IMR-90 (cell line): ENCODE data around the gene RGL1. TPM values are rescaled to one million over a fixed set of nuclear protein-coding genes. Genes with fewer than 3 reads are reported as not detected.
A peak's percentile ranks its signal among the peaks of the same experiment; 100 is the strongest.

ENCODE experiments used
- ATAC-seq: fragments of 200-7000 bp; cut with Tn5 transposase; 2 replicates; pipeline ENCODE4 v1.9.1; 2020; ENCODE audit warnings: low read depth, mild to moderate bottlenecking, moderate library complexity
- BruUV-seq: library from RNA; stranded (reverse); fragments of 400-500 nt; replicated peaks from 2 replicates; lab custom pipeline; 2021; lab: Mats Ljungman, UMichigan
- CTCF ChIA-PET: fragments of 300-600 bp; formaldehyde crosslinking; extraction: SDS; loops from one replicate; lab custom pipeline; 2021; ENCODE audit warnings: antibody characterized with exemption; lab: Yijun Ruan, JAX
- POLR2A ChIA-PET: fragments of 300-600 bp; sonication (Branson Sonifier 250); formaldehyde crosslinking; loops from one replicate; lab custom pipeline; 2022; ENCODE audit warnings: antibody characterized with exemption; ENCODE audit not compliant: unreplicated experiment; lab: Charles Lee
- DNase-seq: peaks from one replicate; pipeline ENCODE4 v3.0.0; 2013
- H2AFZ ChIP-seq: replicated peaks from 2 replicates; pipeline ENCODE3; 2013; ENCODE audit warnings: low read length, mild to moderate bottlenecking; ENCODE audit not compliant: poor library complexity
- H2AK5ac ChIP-seq: 2 replicates; pipeline ENCODE4 v1.6.1; 2013; ENCODE audit warnings: low read depth, low read length, inconsistent platforms
- H2AK9ac ChIP-seq: replicated peaks from 2 replicates; pipeline ENCODE3; 2013; ENCODE audit warnings: mild to moderate bottlenecking, low read depth, low read length, moderate library complexity; ENCODE audit not compliant: poor library complexity
- H2BK120ac ChIP-seq: 2 replicates; pipeline ENCODE4 v1.6.1; 2013; ENCODE audit warnings: low read depth, low read length, inconsistent platforms
- H2BK15ac ChIP-seq: 3 replicates; pipeline ENCODE4 v1.6.1; 2013; ENCODE audit warnings: low read depth, low read length, inconsistent platforms
- H2BK20ac ChIP-seq: 2 replicates; pipeline ENCODE4 v1.6.1; 2013; ENCODE audit warnings: low read depth, mild to moderate bottlenecking, inconsistent platforms, low read length, moderate library complexity
- H2BK5ac ChIP-seq: 2 replicates; pipeline ENCODE4 v1.6.1; 2013; ENCODE audit warnings: mild to moderate bottlenecking, low read depth, low read length, inconsistent platforms; ENCODE audit not compliant: poor library complexity, severe bottlenecking
- H3K14ac ChIP-seq: replicated peaks from 2 replicates; pipeline ENCODE4 v1.6.1; 2013; ENCODE audit warnings: low read depth, low read length, inconsistent platforms
- H3K18ac ChIP-seq: 2 replicates; pipeline ENCODE4 v1.6.1; 2013; ENCODE audit warnings: low read depth, low read length, control low read depth
- H3K23ac ChIP-seq: 2 replicates; pipeline ENCODE4 v1.6.1; 2013; ENCODE audit warnings: low read depth, low read length, inconsistent platforms
- H3K27ac ChIP-seq: 2 replicates; pipeline ENCODE4 v1.5.1; 2013; ENCODE audit warnings: mild to moderate bottlenecking, control low read depth, low read length; ENCODE audit not compliant: insufficient read depth
- H3K27me3 ChIP-seq: 2 replicates; pipeline ENCODE4 v1.6.1; 2013; ENCODE audit warnings: low read length; ENCODE audit not compliant: control insufficient read depth, insufficient read depth
- H3K36me3 ChIP-seq: 2 replicates; pipeline ENCODE4 v1.6.1; 2013; ENCODE audit warnings: low read length, mixed read lengths; ENCODE audit not compliant: control insufficient read depth, insufficient read depth
- H3K4ac ChIP-seq: 2 replicates; pipeline ENCODE4 v1.6.1; 2013; ENCODE audit warnings: low read depth, low read length, inconsistent platforms
- H3K4me1 ChIP-seq: 2 replicates; pipeline ENCODE4 v1.6.1; 2013; ENCODE audit warnings: low read length, mixed read lengths; ENCODE audit not compliant: control insufficient read depth, insufficient read depth
- H3K4me2 ChIP-seq: 2 replicates; pipeline ENCODE4 v1.6.1; 2013; ENCODE audit warnings: low read depth, mild to moderate bottlenecking, control low read depth, low read length, moderate library complexity
- H3K4me3 ChIP-seq: 2 replicates; pipeline ENCODE4 v1.5.1; 2013; ENCODE audit warnings: low read depth, mild to moderate bottlenecking, control low read depth, low read length, moderate library complexity; ENCODE audit not compliant: insufficient read depth
- H3K56ac ChIP-seq: 2 replicates; pipeline ENCODE4 v1.6.1; 2013; ENCODE audit warnings: low read length, inconsistent platforms; ENCODE audit not compliant: insufficient read depth; ENCODE audit errors: extremely low read depth
- H3K79me1 ChIP-seq, 2 experiments: 2 replicates each; pipeline ENCODE4 v1.6.1; 2013; ENCODE audit warnings: low read length in 2 of 2, inconsistent platforms in 1 of 2, low read depth in 1 of 2
- H3K9ac ChIP-seq: 2 replicates; pipeline ENCODE4 v1.6.1; 2013; ENCODE audit warnings: low read depth, low read length, control low read depth
- H3K9me1 ChIP-seq: 2 replicates; pipeline ENCODE4 v1.6.1; 2013; ENCODE audit warnings: low read length, inconsistent platforms; ENCODE audit not compliant: insufficient read depth
- H3K9me3 ChIP-seq: 2 replicates; pipeline ENCODE4 v1.6.1; 2013; ENCODE audit warnings: low read length; ENCODE audit not compliant: control insufficient read depth, insufficient read depth
- H4K20me1 ChIP-seq: 2 replicates; pipeline ENCODE4 v1.6.1; 2013; ENCODE audit warnings: low read length, inconsistent platforms; ENCODE audit not compliant: insufficient read depth
- H4K5ac ChIP-seq: 2 replicates; pipeline ENCODE4 v1.6.1; 2013; ENCODE audit warnings: mild to moderate bottlenecking, low read depth, low read length, control low read depth
- H4K8ac ChIP-seq, 2 experiments: 2 replicates each; pipeline ENCODE4 v1.6.1; 2013; ENCODE audit warnings: low read depth in 2 of 2, low read length in 2 of 2, control low read depth in 1 of 2, inconsistent platforms in 1 of 2
- H4K91ac ChIP-seq: 2 replicates; pipeline ENCODE4 v1.6.1; 2013; ENCODE audit warnings: low read depth, low read length, inconsistent platforms; ENCODE audit not compliant: insufficient read depth
- BHLHE40 ChIP-seq: fragments of 150-350 bp; IDR thresholded peaks from 2 replicates; pipeline ENCODE4 v1.6.1; 2016; ENCODE audit warnings: mild to moderate bottlenecking, low read depth, low read length
- CHD1 ChIP-seq: IDR thresholded peaks from 2 replicates; pipeline ENCODE4 v1.6.1; 2012; ENCODE audit warnings: low read depth, low read length, improper control_type of control experiment
- FOS ChIP-seq: fragments of 150-350 bp; IDR thresholded peaks from 2 replicates; pipeline ENCODE4 v1.6.1; 2016; ENCODE audit warnings: low read depth, low read length
- MAZ ChIP-seq: IDR thresholded peaks from 2 replicates; pipeline ENCODE4 v1.6.1; 2012; ENCODE audit warnings: low read depth, mild to moderate bottlenecking, low read length, improper control_type of control experiment, moderate library complexity, borderline replicate concordance
- NFE2L2 ChIP-seq: fragments of 150-350 bp; IDR thresholded peaks from 2 replicates; pipeline ENCODE4 v1.6.1; 2016; ENCODE audit warnings: low read depth, mild to moderate bottlenecking, low read length
- RAD21 ChIP-seq: IDR thresholded peaks from 2 replicates; pipeline ENCODE4 v1.6.1; 2012; ENCODE audit warnings: low read length, improper control_type of control experiment
- RCOR1 ChIP-seq: IDR thresholded peaks from 2 replicates; pipeline ENCODE4 v1.6.1; 2012; ENCODE audit warnings: mild to moderate bottlenecking, low read length, improper control_type of control experiment; ENCODE audit not compliant: insufficient replicate concordance
- SMC3 ChIP-seq: fragments of 150-350 bp; IDR thresholded peaks from 2 replicates; pipeline ENCODE4 v1.6.1; 2016; ENCODE audit warnings: low read depth, mild to moderate bottlenecking, antibody characterized with exemption, low read length, moderate library complexity
- WGBS, 2 experiments: methylation state at CpG; one replicate each; pipeline versions ENCODE4 v1.1.5 to v1.1.7; 2013; ENCODE audit warnings: missing lambda C conversion rate in 2 of 2; ENCODE audit not compliant: insufficient read length in 1 of 2; ENCODE audit errors: extremely low coverage in 2 of 2; 5-methylcytosine and 5-hydroxymethylcytosine counted together
- dilution Hi-C: fragments of 300-500 bp; cut with HindIII; formaldehyde crosslinking; loops from one replicate; pipeline ENCODE4 v1.14.3; 2018; ENCODE audit warnings: low sequenced_read_pairs; ENCODE audit not compliant: unreplicated experiment
- in situ Hi-C: fragments of 300-500 bp; cut with MboI; formaldehyde crosslinking; loops from 3 replicates; pipeline ENCODE4 v1.14.3; 2019; ENCODE audit warnings: low sequenced_read_pairs, inconsistent platforms, mixed read lengths
- intact Hi-C: fragments of 100-400 bp; cut with micrococcal nuclease; formaldehyde crosslinking; loops from 2 replicates; pipeline ENCODE4 v1.10.0; 2022
- polyA plus RNA-seq, 3 experiments: library from polyadenylated mRNA; depleted of rRNA; stranded (reverse); fragments of >200 nt; gene quantifications; 2 replicates each; pipeline ENCODE4 v1.2.3, GENCODE V29; 2012; ENCODE audit warnings: low replicate concordance in 1 of 3
- total RNA-seq: library from RNA; depleted of rRNA; stranded (reverse); fragments of >200 nt; gene quantifications from 2 replicates; pipeline ENCODE4 v1.2.3, GENCODE V29; 2012
- TF ChIP-seq, protein P1 (sequence below): fragments of 150-350 bp; IDR thresholded peaks from 2 replicates; pipeline ENCODE4 v1.6.1; 2016; ENCODE audit warnings: low read depth, mild to moderate bottlenecking, low read length, moderate library complexity, borderline replicate concordance
- TF ChIP-seq, protein P2 (sequence below): fragments of 150-350 bp; IDR thresholded peaks from 2 replicates; pipeline ENCODE4 v1.6.1; 2017; ENCODE audit warnings: mild to moderate bottlenecking, antibody characterized with exemption, low read length, low read depth
- TF ChIP-seq, protein P3 (sequence below): conservative IDR thresholded peaks from 2 replicates; pipeline ENCODE4 v1.5.1; 2012; ENCODE audit warnings: mild to moderate bottlenecking, low read depth, low read length, improper control_type of control experiment

The RGL1 gene
- total and polyA plus RNA-seq, 2 of the 4 experiments (the other 2 are of a cell fraction): 4.7 to 7.5 TPM

DNA sequence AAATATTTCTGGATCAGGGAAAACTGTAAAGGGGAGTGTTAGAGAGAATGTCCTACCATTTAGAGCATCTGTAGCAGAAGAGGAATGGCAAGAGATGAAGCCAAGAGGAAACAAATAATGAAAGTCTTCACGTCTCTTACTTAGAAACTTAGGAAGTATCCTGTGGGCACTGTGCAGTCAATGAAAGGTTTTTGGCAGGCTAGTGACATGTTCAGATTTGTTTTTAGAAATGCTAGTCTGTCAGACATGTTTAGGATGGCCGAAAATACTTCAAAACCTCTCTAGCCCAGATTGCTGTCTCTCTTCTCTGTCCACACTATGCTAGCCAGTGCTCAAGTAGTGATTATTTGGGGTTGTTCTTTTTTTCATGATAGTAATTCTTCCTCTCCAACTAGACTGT, 48.6 kb upstream of the RGL1 start:
- Histone ChIP-seq H2AK5ac (no peak overlapping the region), H3K4me1 (peaks cover 2% of the 10 kb centered on the region; the same call in 1 of the 2 replicates), H4K8ac (0 out of 4 replicates have a peak overlapping the region, but pooled peaks of 1 of the 2 experiments have one; percentile 37), H3K79me1 (no peaks in the 10 kb centered on the region), H3K18ac (0 out of 2 replicates have a peak overlapping the region, but pooled peaks have one; percentile 20), H2BK120ac (no peak overlapping the region), H2BK5ac (no peak overlapping the region), H3K9me1 (no peaks in the 10 kb centered on the region), H3K56ac (no peak overlapping the region), H4K20me1 (no peaks in the 10 kb centered on the region), H2AK9ac (no peak overlapping the region), H3K23ac (no peak overlapping the region), H3K27me3 (no peaks in the 10 kb centered on the region), H3K4me3 (no peak overlapping the region), H3K4me2 (no peak overlapping the region), H3K36me3 (no peaks in the 10 kb centered on the region), H4K5ac (no peak overlapping the region), H3K4ac (no peak overlapping the region), H3K9ac (no peak overlapping the region), H2AFZ (no peak overlapping the region), H3K27ac (no peak overlapping the region), H2BK15ac (no peak overlapping the region), H4K91ac (no peak overlapping the region), H3K14ac (no peak overlapping the region), H3K9me3 (no peaks in the 10 kb centered on the region), H2BK20ac (0 out of 2 replicates have a peak overlapping the region, but pooled peaks have one; percentile 39)
- ATAC-seq: no peak
- CTCF ChIA-PET: no interaction called here
- no TSS peak for BruUV-seq
- POLR2A ChIA-PET: no interaction called here
- no CpG with 5 or more reads among the region's 2 CpGs for WGBS, 2 experiments
- DNase-seq: no peak
- TF ChIP-seq CHD1 (no peak), SMC3 (no peak), MAZ (no peak), BHLHE40 (no peak), RAD21 (no peak), RCOR1 (no peak), FOS (no peak), NFE2L2 (no peak)
- TF ChIP-seq, protein P1, sequence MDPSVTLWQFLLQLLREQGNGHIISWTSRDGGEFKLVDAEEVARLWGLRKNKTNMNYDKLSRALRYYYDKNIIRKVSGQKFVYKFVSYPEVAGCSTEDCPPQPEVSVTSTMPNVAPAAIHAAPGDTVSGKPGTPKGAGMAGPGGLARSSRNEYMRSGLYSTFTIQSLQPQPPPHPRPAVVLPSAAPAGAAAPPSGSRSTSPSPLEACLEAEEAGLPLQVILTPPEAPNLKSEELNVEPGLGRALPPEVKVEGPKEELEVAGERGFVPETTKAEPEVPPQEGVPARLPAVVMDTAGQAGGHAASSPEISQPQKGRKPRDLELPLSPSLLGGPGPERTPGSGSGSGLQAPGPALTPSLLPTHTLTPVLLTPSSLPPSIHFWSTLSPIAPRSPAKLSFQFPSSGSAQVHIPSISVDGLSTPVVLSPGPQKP: no peak
- TF ChIP-seq, protein P2, sequence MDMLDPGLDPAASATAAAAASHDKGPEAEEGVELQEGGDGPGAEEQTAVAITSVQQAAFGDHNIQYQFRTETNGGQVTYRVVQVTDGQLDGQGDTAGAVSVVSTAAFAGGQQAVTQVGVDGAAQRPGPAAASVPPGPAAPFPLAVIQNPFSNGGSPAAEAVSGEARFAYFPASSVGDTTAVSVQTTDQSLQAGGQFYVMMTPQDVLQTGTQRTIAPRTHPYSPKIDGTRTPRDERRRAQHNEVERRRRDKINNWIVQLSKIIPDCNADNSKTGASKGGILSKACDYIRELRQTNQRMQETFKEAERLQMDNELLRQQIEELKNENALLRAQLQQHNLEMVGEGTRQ: no peak
- TF ChIP-seq, protein P3, sequence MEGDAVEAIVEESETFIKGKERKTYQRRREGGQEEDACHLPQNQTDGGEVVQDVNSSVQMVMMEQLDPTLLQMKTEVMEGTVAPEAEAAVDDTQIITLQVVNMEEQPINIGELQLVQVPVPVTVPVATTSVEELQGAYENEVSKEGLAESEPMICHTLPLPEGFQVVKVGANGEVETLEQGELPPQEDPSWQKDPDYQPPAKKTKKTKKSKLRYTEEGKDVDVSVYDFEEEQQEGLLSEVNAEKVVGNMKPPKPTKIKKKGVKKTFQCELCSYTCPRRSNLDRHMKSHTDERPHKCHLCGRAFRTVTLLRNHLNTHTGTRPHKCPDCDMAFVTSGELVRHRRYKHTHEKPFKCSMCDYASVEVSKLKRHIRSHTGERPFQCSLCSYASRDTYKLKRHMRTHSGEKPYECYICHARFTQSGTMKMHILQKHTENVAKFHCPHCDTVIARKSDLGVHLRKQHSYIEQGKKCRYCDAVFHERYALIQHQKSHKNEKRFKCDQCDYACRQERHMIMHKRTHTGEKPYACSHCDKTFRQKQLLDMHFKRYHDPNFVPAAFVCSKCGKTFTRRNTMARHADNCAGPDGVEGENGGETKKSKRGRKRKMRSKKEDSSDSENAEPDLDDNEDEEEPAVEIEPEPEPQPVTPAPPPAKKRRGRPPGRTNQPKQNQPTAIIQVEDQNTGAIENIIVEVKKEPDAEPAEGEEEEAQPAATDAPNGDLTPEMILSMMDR: no peak
- in situ Hi-C loops (no loop called here), intact Hi-C loops (no loop called here), dilution Hi-C loops (no loop called here)
